PC-9 (cell line): ENCODE measurements around the gene TOX2. TPM values are rescaled to one million over a fixed set of nuclear protein-coding genes. Genes with fewer than 3 reads are reported as not detected.

Experiments
- BruUV-seq: library from RNA; stranded (reverse); fragments of 400-500 nt; replicated peaks from 2 replicates; lab custom pipeline; 2021; lab: Mats Ljungman, UMichigan
- CTCF ChIA-PET: fragments of 300-600 bp; sonication (Branson Sonifier 250); formaldehyde crosslinking; loops from one replicate; lab custom pipeline; 2022; ENCODE audit warnings: antibody characterized with exemption; lab: Charles Lee
- POLR2A ChIA-PET: fragments of 300-600 bp; sonication (Branson Sonifier 250); formaldehyde crosslinking; loops from one replicate; lab custom pipeline; 2022; ENCODE audit warnings: antibody characterized with exemption; ENCODE audit not compliant: unreplicated experiment; lab: Charles Lee
- DNase-seq, 2 experiments: peaks; one replicate each; pipeline versions ENCODE4 v3.0.0 to v3.0.0-alpha.2; 2015 to 2022; ENCODE audit warnings: mixed read lengths in 1 of 2
- H2AFZ ChIP-seq: fragments of 200-600 bp; sonication (generic); 2 replicates; pipeline ENCODE4 v1.8.1; 2017; ENCODE audit warnings: antibody characterized with exemption
- H3F3A ChIP-seq: fragments of 200-600 bp; sonication (generic); 2 replicates; pipeline ENCODE4 v1.8.1; 2017; ENCODE audit warnings: antibody characterized with exemption, mild to moderate bottlenecking, low read depth; ENCODE audit not compliant: insufficient read depth
- H3K27ac ChIP-seq: fragments of 200-600 bp; sonication (generic); 2 replicates; pipeline ENCODE4 v1.6.1; 2016; ENCODE audit warnings: mixed run types
- H3K27me3 ChIP-seq: fragments of 200-600 bp; sonication (generic); 2 replicates; pipeline ENCODE4 v1.6.1; 2016; ENCODE audit warnings: low read depth, mixed run types; ENCODE audit not compliant: insufficient read depth
- H3K36me3 ChIP-seq: fragments of 200-600 bp; sonication (generic); 2 replicates; pipeline ENCODE4 v1.6.1; 2016; ENCODE audit warnings: low read depth, mixed run types
- H3K4me1 ChIP-seq: fragments of 200-600 bp; sonication (generic); replicated peaks from 2 replicates; pipeline ENCODE4 v1.6.1; 2016; ENCODE audit warnings: mixed run types; ENCODE audit not compliant: insufficient read depth
- H3K4me2 ChIP-seq: fragments of 200-600 bp; sonication (generic); 2 replicates; pipeline ENCODE4 v1.6.1; 2017; ENCODE audit warnings: mixed run types
- H3K4me3 ChIP-seq: fragments of 200-600 bp; sonication (generic); 2 replicates; pipeline ENCODE4 v1.6.1; 2016; ENCODE audit warnings: mixed run types
- H3K79me2 ChIP-seq: fragments of 200-600 bp; sonication (generic); 2 replicates; pipeline ENCODE4 v1.6.1; 2017; ENCODE audit warnings: low read depth, mixed run types
- H3K9me2 ChIP-seq: fragments of 200-600 bp; sonication (generic); 2 replicates; pipeline ENCODE4 v1.8.1; 2017; ENCODE audit warnings: mild to moderate bottlenecking; ENCODE audit not compliant: insufficient read depth
- H3K9me3 ChIP-seq: fragments of 200-600 bp; sonication (generic); 2 replicates; pipeline ENCODE4 v1.8.1; 2016; ENCODE audit warnings: low read depth; ENCODE audit not compliant: insufficient read depth
- H4K20me1 ChIP-seq: fragments of 200-600 bp; sonication (generic); 2 replicates; pipeline ENCODE4 v1.8.1; 2017; ENCODE audit not compliant: insufficient read depth
- EZH2 ChIP-seq: fragments of 200-600 bp; sonication (generic); IDR thresholded peaks from 2 replicates; pipeline ENCODE4 v1.8.0; 2017; ENCODE audit warnings: antibody characterized with exemption, low read depth
- intact Hi-C: fragments of 100-400 bp; cut with micrococcal nuclease; formaldehyde crosslinking; loops from one replicate; pipeline ENCODE4 v1.10.0; 2022; ENCODE audit not compliant: unreplicated experiment
- total RNA-seq: library from RNA; stranded (reverse); gene quantifications from 2 replicates; pipeline ENCODE4 v1.2.3, GENCODE V29; 2021
- TF ChIP-seq, protein P1 (sequence below): fragments of 200-600 bp; sonication (generic); conservative IDR thresholded peaks from 2 replicates; pipeline ENCODE4 v1.6.1; 2017; ENCODE audit warnings: mixed run types, antibody characterized with exemption, mild to moderate bottlenecking, moderate library complexity

TOX2 gene
- total RNA-seq, 1 experiment from 2014 or later = 30.1 TPM

- Histone ChIP-seq H3K9me3 (no peaks in the 10 kb centered on the region), H3K36me3 (peaks cover 40% of the 10 kb centered on the region), H3K9me2 (0 out of 2 replicates have a peak, but pooled peaks cover 6% of the 10 kb centered on the region), H3F3A (peaks cover 10% of the 10 kb centered on the region; the same call in 1 of the 2 replicates), H3K4me3 (no peak overlapping the region), H3K4me1 (no peaks in the 10 kb centered on the region), H3K79me2 (peaks cover 32% of the 10 kb centered on the region), H3K4me2 (no peak overlapping the region), H3K27me3 (no peaks in the 10 kb centered on the region), H3K27ac (no peak overlapping the region), H2AFZ (no peak overlapping the region), H4K20me1 (no peaks in the 10 kb centered on the region)
- ChIA-PET POLR2A (interaction anchor here (0.7 kb wide), 1 partner anchor 123 kb away, joined by 4 read pairs; no protein-coding TSS in a partner anchor), CTCF (interaction anchor here (0.6 kb wide), 1 partner anchor 13 kb away, joined by 5 read pairs; no protein-coding TSS in a partner anchor)
- BruUV-seq = no TSS peak
- TF ChIP-seq EZH2 = no peak
- TF ChIP-seq, protein P1, sequence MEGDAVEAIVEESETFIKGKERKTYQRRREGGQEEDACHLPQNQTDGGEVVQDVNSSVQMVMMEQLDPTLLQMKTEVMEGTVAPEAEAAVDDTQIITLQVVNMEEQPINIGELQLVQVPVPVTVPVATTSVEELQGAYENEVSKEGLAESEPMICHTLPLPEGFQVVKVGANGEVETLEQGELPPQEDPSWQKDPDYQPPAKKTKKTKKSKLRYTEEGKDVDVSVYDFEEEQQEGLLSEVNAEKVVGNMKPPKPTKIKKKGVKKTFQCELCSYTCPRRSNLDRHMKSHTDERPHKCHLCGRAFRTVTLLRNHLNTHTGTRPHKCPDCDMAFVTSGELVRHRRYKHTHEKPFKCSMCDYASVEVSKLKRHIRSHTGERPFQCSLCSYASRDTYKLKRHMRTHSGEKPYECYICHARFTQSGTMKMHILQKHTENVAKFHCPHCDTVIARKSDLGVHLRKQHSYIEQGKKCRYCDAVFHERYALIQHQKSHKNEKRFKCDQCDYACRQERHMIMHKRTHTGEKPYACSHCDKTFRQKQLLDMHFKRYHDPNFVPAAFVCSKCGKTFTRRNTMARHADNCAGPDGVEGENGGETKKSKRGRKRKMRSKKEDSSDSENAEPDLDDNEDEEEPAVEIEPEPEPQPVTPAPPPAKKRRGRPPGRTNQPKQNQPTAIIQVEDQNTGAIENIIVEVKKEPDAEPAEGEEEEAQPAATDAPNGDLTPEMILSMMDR = no peak
- DNase-seq = no peak
- intact Hi-C loops = no loop called here
These were observed 66.9 kb downstream of the TOX2 start for GRCh38 chr20:43981540-43981939.

DNA sequence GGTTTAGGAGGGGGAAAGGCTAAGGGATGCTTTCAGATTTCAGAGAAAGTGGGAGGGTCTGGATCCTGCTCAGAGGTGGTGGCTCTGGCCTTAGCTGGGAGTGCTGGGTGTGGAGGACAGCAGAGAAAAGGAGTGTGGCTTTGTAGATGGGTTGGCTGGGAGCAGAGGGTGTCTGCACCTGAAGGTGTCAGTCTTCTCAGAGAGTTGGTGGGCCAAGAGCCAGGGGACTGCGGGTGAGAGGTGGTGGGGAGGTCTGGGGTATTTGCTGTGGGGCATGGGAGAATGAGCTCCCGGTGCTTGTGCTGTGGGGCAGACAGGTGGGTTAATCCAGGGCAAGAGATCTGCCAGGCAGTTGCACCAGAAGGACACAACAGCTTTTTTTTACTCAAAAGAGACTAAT is 67.4 kb downstream of the TOX2 start:
- H3F3A ChIP-seq = peaks cover 15% of the 10 kb centered on the region; the same call in 1 of the 2 replicates
- H3K9me3 ChIP-seq = no peaks in the 10 kb centered on the region
- no peak overlapping the region for H2AFZ ChIP-seq
- H3K36me3 ChIP-seq = peaks cover 40% of the 10 kb centered on the region; the same call in 1 of the 2 replicates
- no peaks in the 10 kb centered on the region for H4K20me1 ChIP-seq
- POLR2A ChIA-PET = interaction anchor here (0.7 kb wide), 1 partner anchor 122 kb away, joined by 4 read pairs; no protein-coding TSS in a partner anchor
- BruUV-seq = no TSS peak
- no peaks in the 10 kb centered on the region for H3K27me3 ChIP-seq
- CTCF ChIA-PET = interaction anchor here (0.6 kb wide), 1 partner anchor 14 kb away, joined by 5 read pairs; no protein-coding TSS in a partner anchor
- 0 out of 2 replicates have a peak, but pooled peaks cover 6% of the 10 kb centered on the region for H3K9me2 ChIP-seq
- no peak for DNase-seq
- no peak overlapping the region for H3K4me2 ChIP-seq
- no peak overlapping the region for H3K4me3 ChIP-seq
- H3K79me2 ChIP-seq = peaks cover 27% of the 10 kb centered on the region
- H3K4me1 ChIP-seq = no peaks in the 10 kb centered on the region
- H3K27ac ChIP-seq = no peak overlapping the region
- TF ChIP-seq, protein P1 = no peak
- TF ChIP-seq EZH2 = no peak
- intact Hi-C loops = no loop called here

GRCh38 chr20:43982886-43983285 is 68.2 kb downstream of the TOX2 start:
- H3K36me3 ChIP-seq = peaks cover 33% of the 10 kb centered on the region; the same call in 1 of the 2 replicates
- POLR2A ChIA-PET = no interaction called here
- peaks cover 20% of the 10 kb centered on the region; the same call in 1 of the 2 replicates for H3K79me2 ChIP-seq
- H3K4me1 ChIP-seq = no peaks in the 10 kb centered on the region
- DNase-seq = no peak
- no peaks in the 10 kb centered on the region for H4K20me1 ChIP-seq
- H3F3A ChIP-seq = peaks cover 16% of the 10 kb centered on the region; the same call in 1 of the 2 replicates
- TF ChIP-seq, protein P1 = no peak
- no peak for TF ChIP-seq EZH2
- no peak overlapping the region for H3K27ac ChIP-seq
- no peak overlapping the region for H3K4me2 ChIP-seq
- 0 out of 2 replicates have a peak, but pooled peaks cover 6% of the 10 kb centered on the region for H3K9me2 ChIP-seq
- no peak overlapping the region for H2AFZ ChIP-seq
- H3K9me3 ChIP-seq = no peaks in the 10 kb centered on the region
- no peaks in the 10 kb centered on the region for H3K27me3 ChIP-seq
- H3K4me3 ChIP-seq = no peak overlapping the region
- BruUV-seq = no TSS peak
- intact Hi-C loops = no loop called here
- CTCF ChIA-PET = no interaction called here
